ENCODE results near the gene TREX2. TPM values are rescaled to one million over a fixed set of nuclear protein-coding genes. Genes with fewer than 3 reads are reported as not detected.
A peak's percentile ranks its signal among the peaks of the same experiment; 100 is the strongest.

Gene TREX2, protein sequence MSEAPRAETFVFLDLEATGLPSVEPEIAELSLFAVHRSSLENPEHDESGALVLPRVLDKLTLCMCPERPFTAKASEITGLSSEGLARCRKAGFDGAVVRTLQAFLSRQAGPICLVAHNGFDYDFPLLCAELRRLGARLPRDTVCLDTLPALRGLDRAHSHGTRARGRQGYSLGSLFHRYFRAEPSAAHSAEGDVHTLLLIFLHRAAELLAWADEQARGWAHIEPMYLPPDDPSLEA
- total RNA-seq: 0.80 to 1.6 TPM (median 1.6 TPM) in 3 replicates
- long read RNA-seq, partial matches to known transcripts: 4 of 12 reads
- long read RNA-seq, other reads (novel, unspliced or antisense): 8 of 12 reads

DNA sequence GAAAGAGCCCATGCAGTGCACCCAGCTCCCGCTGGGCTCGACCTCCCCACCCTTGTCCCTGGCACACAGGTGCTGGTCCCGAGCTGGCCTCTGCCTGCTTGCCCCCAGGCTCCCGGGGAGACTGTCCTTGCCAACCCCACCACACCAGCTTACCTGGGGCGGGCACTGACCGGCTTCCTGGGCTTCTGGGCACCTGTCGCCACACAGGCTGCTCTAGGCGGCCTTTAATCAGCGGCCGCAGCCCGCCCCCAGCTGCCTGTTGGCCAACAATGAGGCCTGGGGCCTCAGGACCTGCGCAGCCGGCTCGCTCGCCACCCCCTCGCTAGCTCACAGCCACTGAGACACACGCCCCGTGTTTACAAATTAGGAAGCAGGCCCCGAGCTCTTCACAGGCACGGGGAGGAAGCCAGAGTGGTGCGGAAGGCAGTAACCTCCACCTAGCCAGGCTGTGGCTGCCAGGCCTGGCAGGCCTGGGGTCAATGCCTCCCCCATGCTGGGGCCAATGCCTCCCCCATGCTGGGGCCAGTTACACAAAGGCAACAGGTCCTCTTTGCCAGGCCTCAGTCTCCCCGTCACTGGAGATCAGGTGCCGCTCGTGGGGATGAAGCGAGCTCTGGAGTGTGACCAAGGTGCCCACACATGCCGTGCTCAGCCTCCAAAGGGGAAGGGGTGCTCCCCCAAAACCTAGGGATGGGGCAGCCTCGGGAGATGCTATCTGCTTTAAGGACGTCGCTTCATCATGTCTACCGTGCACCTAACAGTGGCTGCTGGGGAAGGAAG, at the start of gene TREX2:
Gene TREX2 (minus strand): TSS at position 201 of the 780 bp plus-strand sequence. CDS start 626 bp downstream, outside the sequence.
- H3K36me3 Mint-ChIP-seq (ENCODE audit: low read depth): no peaks in the 10 kb centered on the region
- TF ChIP-seq, protein P1, sequence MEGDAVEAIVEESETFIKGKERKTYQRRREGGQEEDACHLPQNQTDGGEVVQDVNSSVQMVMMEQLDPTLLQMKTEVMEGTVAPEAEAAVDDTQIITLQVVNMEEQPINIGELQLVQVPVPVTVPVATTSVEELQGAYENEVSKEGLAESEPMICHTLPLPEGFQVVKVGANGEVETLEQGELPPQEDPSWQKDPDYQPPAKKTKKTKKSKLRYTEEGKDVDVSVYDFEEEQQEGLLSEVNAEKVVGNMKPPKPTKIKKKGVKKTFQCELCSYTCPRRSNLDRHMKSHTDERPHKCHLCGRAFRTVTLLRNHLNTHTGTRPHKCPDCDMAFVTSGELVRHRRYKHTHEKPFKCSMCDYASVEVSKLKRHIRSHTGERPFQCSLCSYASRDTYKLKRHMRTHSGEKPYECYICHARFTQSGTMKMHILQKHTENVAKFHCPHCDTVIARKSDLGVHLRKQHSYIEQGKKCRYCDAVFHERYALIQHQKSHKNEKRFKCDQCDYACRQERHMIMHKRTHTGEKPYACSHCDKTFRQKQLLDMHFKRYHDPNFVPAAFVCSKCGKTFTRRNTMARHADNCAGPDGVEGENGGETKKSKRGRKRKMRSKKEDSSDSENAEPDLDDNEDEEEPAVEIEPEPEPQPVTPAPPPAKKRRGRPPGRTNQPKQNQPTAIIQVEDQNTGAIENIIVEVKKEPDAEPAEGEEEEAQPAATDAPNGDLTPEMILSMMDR (IDR thresholded peaks at IDR 0.05): no peak
- H3K4me3 Mint-ChIP-seq (ENCODE audit: unreplicated experiment): no peak within 1 kb of the TSS
- peak; percentile 84 for DNase-seq (ENCODE audit: low spot score)
- peaks cover 2% of the 10 kb centered on the region for H3K27me3 Mint-ChIP-seq (ENCODE audit: low read depth)
- no peaks in the 10 kb centered on the region for H3K9me3 Mint-ChIP-seq (ENCODE audit: low read depth)
- H3K27ac Mint-ChIP-seq (ENCODE audit: unreplicated experiment): no peak within 1 kb of the TSS
- no peaks in the 10 kb centered on the region for H3K4me1 Mint-ChIP-seq (ENCODE audit: low read depth)

DNA sequence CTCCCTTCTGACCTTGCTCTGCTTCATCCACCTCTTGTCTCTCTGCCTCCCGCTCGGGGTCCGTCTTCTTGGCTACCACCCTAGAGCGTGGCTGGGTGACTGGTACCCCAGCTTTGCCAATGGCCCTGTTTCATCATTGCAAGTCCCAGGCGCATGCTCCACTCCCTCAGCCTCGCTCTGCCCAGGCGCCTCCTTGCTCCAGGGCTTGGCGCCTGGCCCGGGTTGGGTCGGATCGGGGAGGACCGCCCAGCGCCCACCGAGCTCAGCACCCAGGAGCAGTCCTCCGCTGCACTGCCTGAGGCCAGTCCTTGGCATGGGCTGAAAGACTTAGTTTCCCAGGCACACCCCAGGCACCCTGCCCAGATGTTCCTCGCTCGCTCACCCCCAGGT, 49.5 kb upstream of the TREX2 start:
- H3K4me3 Mint-ChIP-seq (ENCODE audit: unreplicated experiment): peak overlapping the region; percentile 97
- H3K36me3 Mint-ChIP-seq (ENCODE audit: low read depth): peaks cover 1% of the 10 kb centered on the region
- TF ChIP-seq, protein P1 (IDR thresholded peaks at IDR 0.05): peak; percentile 38
- peaks cover 59% of the 10 kb centered on the region for H3K4me1 Mint-ChIP-seq (ENCODE audit: low read depth)
- H3K27ac Mint-ChIP-seq (ENCODE audit: unreplicated experiment): peak overlapping the region; percentile 96
- H3K27me3 Mint-ChIP-seq (ENCODE audit: low read depth): no peaks in the 10 kb centered on the region
- no peak for DNase-seq (ENCODE audit: low spot score)
- no peaks in the 10 kb centered on the region for H3K9me3 Mint-ChIP-seq (ENCODE audit: low read depth)

DNA sequence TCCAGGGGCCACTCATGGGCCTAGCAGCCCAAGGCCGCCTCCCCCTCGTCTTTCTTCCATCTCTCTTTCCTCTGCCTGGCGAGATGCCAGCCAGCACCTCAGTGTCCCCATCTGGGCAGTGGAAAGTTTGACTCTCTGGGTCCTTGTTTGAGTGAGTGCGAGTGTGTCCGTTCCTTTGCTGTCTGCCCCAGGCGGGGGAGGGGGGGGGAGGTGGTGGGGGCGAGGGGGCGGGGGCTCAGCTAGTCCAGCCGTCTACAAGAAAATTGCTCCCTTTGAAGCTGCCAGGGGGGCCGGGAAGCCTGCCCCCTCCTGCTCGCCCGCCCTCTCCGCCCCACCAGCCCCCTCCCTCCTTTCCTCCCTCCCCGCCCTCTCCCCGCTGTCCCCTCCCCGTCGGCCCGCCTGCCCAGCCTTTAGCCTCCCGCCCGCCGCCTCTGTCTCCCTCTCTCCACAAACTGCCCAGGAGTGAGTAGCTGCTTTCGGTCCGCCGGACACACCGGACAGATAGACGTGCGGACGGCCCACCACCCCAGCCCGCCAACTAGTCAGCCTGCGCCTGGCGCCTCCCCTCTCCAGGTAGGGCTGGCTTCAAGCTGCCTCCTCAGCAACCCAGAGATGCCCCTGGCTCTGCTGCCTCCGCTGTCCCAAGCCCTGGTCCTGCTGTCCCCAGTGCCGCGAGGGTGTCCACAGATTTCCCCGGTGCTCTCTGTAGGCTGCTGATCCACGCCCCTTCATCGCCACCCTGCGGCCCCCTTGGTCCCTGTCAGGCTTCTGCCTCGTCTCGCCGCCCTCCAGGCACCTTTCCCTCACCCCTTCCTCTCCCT, 48.9 kb upstream of the TREX2 start, which contains the start of gene BGN:
Gene BGN (plus strand): TSS at position 440 of the 821 bp plus-strand sequence. CDS start 9,652 bp downstream, outside the sequence.
- H3K27ac Mint-ChIP-seq (ENCODE audit: unreplicated experiment): peak within 1 kb of the TSS; percentile 96
- peaks cover 60% of the 10 kb centered on the region for H3K4me1 Mint-ChIP-seq (ENCODE audit: low read depth)
- peaks cover 1% of the 10 kb centered on the region for H3K36me3 Mint-ChIP-seq (ENCODE audit: low read depth)
- TF ChIP-seq, protein P1 (IDR thresholded peaks at IDR 0.05): peak; percentile 76
- no peaks in the 10 kb centered on the region for H3K27me3 Mint-ChIP-seq (ENCODE audit: low read depth)
- H3K4me3 Mint-ChIP-seq (ENCODE audit: unreplicated experiment): peak within 1 kb of the TSS; percentile 97
- no peak for DNase-seq (ENCODE audit: low spot score)
- H3K9me3 Mint-ChIP-seq (ENCODE audit: low read depth): no peaks in the 10 kb centered on the region

DNA sequence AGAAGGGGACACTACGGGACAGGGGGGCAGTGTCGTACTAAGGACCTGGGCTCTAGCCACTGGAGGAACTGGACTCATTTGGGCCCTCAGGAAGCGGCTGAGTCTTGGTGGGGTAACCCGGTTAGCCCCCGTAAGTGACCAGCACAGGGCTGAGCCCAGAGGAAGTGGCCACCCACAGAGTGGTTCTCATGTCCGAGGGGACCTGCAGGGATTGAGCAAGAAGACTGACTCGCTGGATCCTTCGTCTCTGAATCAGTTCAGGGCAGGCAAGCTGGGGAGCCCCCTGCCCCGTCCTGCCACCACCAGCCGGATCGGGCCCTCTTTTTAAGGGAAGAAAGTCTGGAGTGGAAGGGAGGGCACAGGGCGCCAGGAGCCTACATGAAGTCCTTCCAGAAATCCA, 48.2 kb upstream of the TREX2 start:
- TF ChIP-seq, protein P1 (IDR thresholded peaks at IDR 0.05): no peak
- peak overlapping the region; percentile 97 for H3K4me3 Mint-ChIP-seq (ENCODE audit: unreplicated experiment)
- H3K36me3 Mint-ChIP-seq (ENCODE audit: low read depth): peaks cover 1% of the 10 kb centered on the region
- DNase-seq (ENCODE audit: low spot score): no peak
- peaks cover 64% of the 10 kb centered on the region for H3K4me1 Mint-ChIP-seq (ENCODE audit: low read depth)
- no peaks in the 10 kb centered on the region for H3K9me3 Mint-ChIP-seq (ENCODE audit: low read depth)
- no peaks in the 10 kb centered on the region for H3K27me3 Mint-ChIP-seq (ENCODE audit: low read depth)
- peak overlapping the region; percentile 92 for H3K27ac Mint-ChIP-seq (ENCODE audit: unreplicated experiment)
